ENCODE measurements around the gene LPCAT3. TPM values are rescaled to one million over a fixed set of nuclear protein-coding genes. Genes with fewer than 3 reads are reported as not detected.

The LPCAT3 gene
- total RNA-seq, 3 donors from 2014 or later: 24.4 to 27.6 (median 25.0) TPM

DNA sequence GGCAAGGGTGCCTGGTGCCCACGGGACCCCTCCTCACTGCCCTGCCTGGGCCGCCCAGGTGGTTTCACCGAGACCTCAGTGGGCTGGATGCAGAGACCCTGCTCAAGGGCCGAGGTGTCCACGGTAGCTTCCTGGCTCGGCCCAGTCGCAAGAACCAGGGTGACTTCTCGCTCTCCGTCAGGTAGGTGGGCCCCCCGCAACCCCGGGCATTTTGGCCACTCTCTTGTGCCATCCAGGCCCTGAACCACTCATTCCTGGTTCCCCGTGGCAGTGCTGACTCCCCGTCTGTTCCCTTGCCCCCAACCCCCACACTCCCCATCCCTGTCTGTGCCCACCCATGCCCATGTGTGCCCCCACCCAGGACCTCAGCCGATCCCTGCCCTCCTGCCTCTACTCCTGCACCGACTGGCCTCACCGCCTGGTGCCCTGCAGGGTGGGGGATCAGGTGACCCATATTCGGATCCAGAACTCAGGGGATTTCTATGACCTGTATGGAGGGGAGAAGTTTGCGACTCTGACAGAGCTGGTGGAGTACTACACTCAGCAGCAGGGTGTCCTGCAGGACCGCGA lies 66.6 kb downstream of the LPCAT3 start:
- H3K36me3 Mint-ChIP-seq (ENCODE audit: insufficient read depth): peaks cover 33% of the 10 kb centered on the region
- peak; percentile 13 to 20 for ATAC-seq

DNA sequence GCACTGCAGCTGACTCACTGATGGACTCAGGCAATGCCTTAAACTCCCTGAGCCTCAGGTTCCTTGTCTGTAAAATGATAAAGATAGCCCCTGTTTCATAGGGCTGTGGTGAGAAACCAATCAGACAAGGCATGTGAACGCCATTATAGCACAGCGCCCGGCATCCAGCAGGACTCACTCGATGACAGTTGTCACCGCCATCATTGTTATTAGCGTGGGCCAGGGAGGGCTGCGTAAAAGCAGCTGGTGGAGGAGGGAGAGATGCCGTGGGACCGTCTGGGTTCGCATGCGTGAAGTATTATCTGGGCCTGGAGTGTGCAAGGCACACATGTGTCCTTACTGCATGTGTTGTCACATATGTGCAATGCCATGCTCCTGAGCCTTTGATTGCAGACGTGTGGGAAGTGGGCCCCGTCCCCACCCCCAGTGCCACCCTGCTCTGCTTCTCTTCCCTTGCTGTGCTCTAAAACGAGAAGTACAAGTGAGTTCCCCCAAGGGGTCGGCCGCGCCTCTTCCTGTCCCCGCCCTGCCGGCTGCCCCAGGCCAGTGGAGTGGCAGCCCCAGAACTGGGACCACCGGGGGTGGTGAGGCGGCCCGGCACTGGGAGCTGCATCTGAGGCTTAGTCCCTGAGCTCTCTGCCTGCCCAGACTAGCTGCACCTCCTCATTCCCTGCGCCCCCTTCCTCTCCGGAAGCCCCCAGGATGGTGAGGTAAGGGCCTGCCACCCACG lies 67.3 kb downstream of the LPCAT3 start, which contains the start of gene PTPN6:
Gene PTPN6 (plus strand): TSS at position 546 of the 730 bp plus-strand sequence. CDS start 157 bp downstream, at position 703.
- no peaks in the 10 kb centered on the region for H3K27me3 Mint-ChIP-seq (ENCODE audit: low read depth)
- peak within 1 kb of the TSS; percentile 95 for H3K4me3 Mint-ChIP-seq
- ATAC-seq (peak; percentile 32 to 39), DNase-seq (peak; percentile 61)
- no peaks in the 10 kb centered on the region for H3K9me3 Mint-ChIP-seq
- H3K4me1 Mint-ChIP-seq (ENCODE audit: low read depth): peaks cover 71% of the 10 kb centered on the region
- H3K36me3 Mint-ChIP-seq (ENCODE audit: insufficient read depth): peaks cover 27% of the 10 kb centered on the region

More for the DNA sequence above, 66.6 kb downstream of the LPCAT3 start:
- no peaks in the 10 kb centered on the region for H3K9me3 Mint-ChIP-seq
- peak; percentile 26 for DNase-seq
- H3K4me3 Mint-ChIP-seq: peak overlapping the region; percentile 95
- H3K4me1 Mint-ChIP-seq (ENCODE audit: low read depth): peaks cover 71% of the 10 kb centered on the region
- H3K27me3 Mint-ChIP-seq (ENCODE audit: low read depth): no peaks in the 10 kb centered on the region

DNA sequence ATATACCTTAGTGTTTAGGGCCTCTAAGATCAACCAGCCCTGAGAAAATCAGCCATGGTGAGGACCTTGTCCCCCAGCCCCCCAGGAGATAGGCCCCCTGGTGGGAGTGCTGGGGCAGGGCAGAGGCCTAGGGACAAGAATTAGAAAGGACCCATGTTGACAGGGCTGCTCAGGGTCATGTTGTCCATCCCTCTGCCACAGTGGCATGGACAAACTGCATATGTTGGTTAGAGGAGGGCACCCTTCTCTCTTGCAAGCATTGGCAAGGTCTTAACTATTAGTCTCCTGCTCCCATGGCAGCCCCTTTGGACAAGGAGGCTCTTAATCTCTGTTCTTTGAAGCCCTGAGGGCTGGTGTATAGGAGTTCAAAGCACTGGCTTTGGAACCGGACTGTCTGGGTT lies 67.9 kb downstream of the LPCAT3 start:
- Mint-ChIP-seq H3K4me1 (ENCODE audit: low read depth) (peaks cover 71% of the 10 kb centered on the region), H3K4me3 (peak overlapping the region; percentile 95), H3K36me3 (ENCODE audit: insufficient read depth) (peaks cover 22% of the 10 kb centered on the region), H3K9me3 (no peaks in the 10 kb centered on the region), H3K27me3 (ENCODE audit: low read depth) (no peaks in the 10 kb centered on the region)
- ATAC-seq: no peak
- peak; percentile 21 for DNase-seq

DNA sequence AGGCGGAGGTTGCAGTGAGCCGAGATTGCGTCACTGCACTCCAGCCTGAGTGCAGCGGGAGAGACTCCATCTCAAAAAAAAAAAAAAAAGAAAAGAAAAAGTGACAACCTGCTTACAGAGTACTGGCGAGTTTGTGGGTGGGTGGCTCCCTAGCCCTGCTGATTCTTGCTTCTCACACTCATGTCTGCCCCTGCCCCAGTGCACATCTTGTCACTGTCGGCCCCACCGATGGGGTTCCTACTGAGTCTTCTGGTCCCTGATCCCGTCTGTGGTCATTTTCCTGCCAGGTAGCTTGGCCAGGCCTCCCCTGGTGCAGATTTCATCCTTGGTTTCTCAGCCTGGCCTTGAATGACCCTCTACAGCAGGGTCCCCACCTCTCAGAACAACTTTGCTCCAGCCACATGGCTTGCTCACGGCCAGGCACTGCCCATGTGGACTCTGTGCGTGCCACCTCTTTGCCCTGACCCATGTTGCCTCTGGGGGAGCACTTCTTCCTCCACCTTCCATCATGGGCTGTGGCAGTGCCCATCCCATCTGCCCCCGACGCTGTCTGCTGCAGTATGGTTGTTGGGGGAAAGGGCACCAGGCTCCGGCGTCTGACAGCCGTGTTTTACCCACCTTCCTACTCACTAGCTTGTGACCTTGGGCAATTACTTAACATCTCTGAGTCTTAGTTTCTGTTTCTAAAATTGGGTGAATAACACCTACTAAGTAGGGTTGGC lies 69.2 kb downstream of the LPCAT3 start:
- Mint-ChIP-seq H3K4me1 (ENCODE audit: low read depth) (peaks cover 70% of the 10 kb centered on the region), H3K27me3 (ENCODE audit: low read depth) (no peaks in the 10 kb centered on the region), H3K36me3 (ENCODE audit: insufficient read depth) (peaks cover 15% of the 10 kb centered on the region), H3K9me3 (no peaks in the 10 kb centered on the region), H3K4me3 (peak overlapping the region; percentile 95)
- peak; percentile 43 for DNase-seq
- peak; percentile 1 to 2 for ATAC-seq

DNA sequence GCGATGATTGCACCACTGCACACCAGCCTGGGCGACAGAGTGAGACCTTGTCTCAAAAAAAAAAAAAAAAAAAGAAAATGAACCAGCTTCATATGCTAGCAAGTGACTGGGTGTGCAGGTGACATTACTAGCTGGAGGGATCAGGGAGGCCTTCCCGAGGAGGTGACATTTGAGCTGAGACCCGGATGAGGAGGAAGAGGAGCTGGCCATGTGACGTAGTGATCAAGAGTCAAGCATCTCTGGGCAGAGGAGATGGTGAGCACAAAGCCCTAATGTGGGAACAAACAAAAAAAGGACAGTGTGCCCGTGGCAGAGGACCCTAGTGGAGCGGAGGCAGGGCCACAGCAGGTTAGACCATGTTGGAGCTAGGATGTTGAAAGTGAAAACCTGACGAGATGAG lies 70.7 kb downstream of the LPCAT3 start:
- H3K4me1 Mint-ChIP-seq (ENCODE audit: low read depth): peaks cover 79% of the 10 kb centered on the region
- no peaks in the 10 kb centered on the region for H3K27me3 Mint-ChIP-seq (ENCODE audit: low read depth)
- DNase-seq: no peak
- no peak for ATAC-seq
- H3K36me3 Mint-ChIP-seq (ENCODE audit: insufficient read depth): peaks cover 8% of the 10 kb centered on the region
- H3K4me3 Mint-ChIP-seq: peak overlapping the region; percentile 48
- no peaks in the 10 kb centered on the region for H3K9me3 Mint-ChIP-seq

DNA sequence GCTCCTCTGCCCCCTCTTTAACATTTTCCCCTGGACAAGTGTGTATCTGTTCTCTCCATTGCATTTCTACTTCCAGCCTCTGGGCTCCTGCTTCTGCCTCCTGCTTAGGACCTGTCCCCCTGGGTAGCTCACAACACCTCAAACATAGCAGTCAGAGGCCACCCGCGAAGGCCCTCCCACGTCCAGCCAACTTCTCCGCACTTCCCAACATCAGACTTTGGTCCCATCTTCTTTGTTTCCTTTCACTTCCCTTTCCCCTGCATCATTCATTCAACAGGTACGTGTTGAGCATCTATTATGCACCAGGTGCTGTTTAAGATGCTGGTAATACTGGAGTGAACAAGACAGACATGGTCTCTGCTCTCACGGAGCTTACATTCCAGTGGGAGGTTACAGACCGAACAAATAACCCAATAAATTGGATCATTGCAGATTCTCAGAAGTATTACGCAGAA lies 71.3 kb downstream of the LPCAT3 start:
- H3K4me3 Mint-ChIP-seq: peak overlapping the region; percentile 94
- H3K27me3 Mint-ChIP-seq (ENCODE audit: low read depth): no peaks in the 10 kb centered on the region
- peaks cover 83% of the 10 kb centered on the region for H3K4me1 Mint-ChIP-seq (ENCODE audit: low read depth)
- H3K9me3 Mint-ChIP-seq: no peaks in the 10 kb centered on the region
- ATAC-seq: no peak
- DNase-seq: no peak
- H3K36me3 Mint-ChIP-seq (ENCODE audit: insufficient read depth): peaks cover 2% of the 10 kb centered on the region

DNA sequence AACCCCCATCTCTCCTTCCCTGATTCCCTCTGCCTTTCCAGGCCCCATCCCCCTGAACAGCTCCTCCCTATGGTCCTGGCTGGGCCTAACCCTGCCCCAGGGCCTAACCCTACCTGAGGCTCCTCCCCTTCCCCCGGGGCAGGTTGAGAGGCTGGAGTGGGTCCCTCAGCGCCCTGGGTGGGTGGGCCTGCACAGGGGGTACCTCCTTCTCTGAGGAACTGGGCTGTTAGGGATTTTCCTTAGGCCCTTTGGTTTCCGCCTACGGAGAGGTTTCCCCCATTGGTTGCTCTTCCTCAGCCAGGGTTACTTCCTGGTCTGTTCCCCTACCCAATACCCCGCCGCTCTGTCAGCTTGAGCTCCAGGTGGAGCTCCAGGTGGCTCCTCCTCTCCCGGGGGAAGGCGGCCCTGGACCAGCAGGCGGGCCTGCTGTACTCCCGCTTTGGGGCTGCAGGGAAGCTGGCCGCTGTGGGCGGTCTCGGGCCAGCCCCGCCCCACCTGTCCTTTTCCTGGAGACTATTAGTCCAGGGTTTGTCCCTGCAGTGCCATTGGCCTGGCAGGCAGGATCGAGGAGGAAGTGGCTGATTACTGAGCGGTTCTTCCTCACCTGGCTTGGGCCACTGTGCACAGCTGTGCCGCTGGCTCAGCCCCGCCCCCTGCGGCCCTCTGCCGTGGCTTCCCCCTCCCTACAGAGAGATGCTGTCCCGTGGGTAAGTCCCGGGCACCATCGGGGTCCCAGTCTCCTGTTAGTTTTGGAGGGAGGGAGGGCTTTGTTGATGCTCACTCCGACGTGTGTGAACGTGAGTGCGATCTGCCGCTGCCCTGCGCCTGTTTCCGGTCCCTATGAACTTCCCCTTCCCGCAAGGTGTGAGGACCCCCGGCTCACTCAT lies 72.0 kb downstream of the LPCAT3 start:
- DNase-seq (peak; percentile 38), ATAC-seq (no peak)
- peaks cover 83% of the 10 kb centered on the region for H3K4me1 Mint-ChIP-seq (ENCODE audit: low read depth)
- H3K4me3 Mint-ChIP-seq: peak overlapping the region; percentile 94
- H3K9me3 Mint-ChIP-seq: no peaks in the 10 kb centered on the region
- no peaks in the 10 kb centered on the region for H3K27me3 Mint-ChIP-seq (ENCODE audit: low read depth)
- H3K36me3 Mint-ChIP-seq (ENCODE audit: insufficient read depth): no peaks in the 10 kb centered on the region

DNA sequence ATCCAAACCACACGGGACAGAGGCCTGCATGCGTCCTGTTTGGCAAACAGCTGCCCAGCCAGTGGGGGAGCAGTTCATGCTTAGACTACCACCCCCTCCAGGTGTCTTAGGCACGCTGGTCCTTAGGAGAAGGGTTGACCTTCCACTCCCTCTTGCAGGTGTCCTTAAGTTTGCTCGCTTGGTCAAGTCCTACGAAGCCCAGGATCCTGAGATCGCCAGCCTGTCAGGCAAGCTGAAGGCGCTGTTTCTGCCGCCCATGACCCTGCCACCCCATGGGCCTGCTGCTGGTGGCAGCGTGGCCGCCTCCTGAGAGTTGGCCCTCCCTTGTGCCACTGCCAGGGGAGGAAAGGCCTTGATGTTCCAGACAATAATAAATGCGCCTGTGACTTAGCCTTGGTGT lies 72.7 kb downstream of the LPCAT3 start:
- no peaks in the 10 kb centered on the region for H3K27me3 Mint-ChIP-seq (ENCODE audit: low read depth)
- peak overlapping the region; percentile 94 for H3K4me3 Mint-ChIP-seq
- H3K4me1 Mint-ChIP-seq (ENCODE audit: low read depth): peaks cover 78% of the 10 kb centered on the region
- no peaks in the 10 kb centered on the region for H3K9me3 Mint-ChIP-seq
- ATAC-seq (no peak), DNase-seq (no peak)
- H3K36me3 Mint-ChIP-seq (ENCODE audit: insufficient read depth): no peaks in the 10 kb centered on the region

DNA sequence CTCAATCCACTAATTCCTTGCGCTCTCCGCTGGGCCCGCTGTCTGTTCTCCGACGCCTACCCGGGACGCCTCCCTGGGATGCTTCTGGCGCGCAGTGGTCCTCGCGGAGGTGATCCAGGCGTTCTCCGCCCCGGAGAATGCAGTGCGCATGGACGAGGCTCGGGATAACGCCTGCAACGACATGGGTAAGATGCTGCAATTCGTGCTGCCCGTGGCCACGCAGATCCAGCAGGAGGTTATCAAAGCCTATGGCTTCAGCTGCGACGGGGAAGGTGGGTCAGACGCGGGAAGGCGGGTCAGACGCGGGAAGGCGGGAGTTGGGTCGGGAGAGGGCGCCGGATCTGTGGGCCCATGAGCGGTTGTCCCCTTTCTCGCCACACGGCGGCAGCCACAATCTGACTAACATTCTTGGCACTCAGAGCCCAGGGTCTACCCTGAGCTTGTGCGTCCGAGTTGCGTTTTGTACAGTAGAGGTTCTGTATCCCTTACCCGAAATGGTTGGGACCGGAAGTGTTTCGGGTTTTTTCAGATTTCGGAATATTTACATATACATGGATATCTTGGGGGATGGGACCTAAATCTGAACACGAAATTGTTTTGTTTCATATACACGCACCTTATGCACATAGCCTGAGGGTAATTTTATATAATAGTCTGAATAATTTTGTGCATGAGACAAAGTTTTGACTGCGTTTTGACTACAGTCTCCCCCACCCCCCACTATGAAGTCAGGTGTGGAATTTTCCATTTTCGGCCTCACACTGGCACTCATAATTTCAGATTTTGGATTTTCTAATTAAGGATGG lies 73.7 kb downstream of the LPCAT3 start:
- Mint-ChIP-seq H3K27me3 (ENCODE audit: low read depth) (no peaks in the 10 kb centered on the region), H3K4me3 (peak overlapping the region; percentile 94), H3K4me1 (ENCODE audit: low read depth) (peaks cover 72% of the 10 kb centered on the region), H3K36me3 (ENCODE audit: insufficient read depth) (peaks cover 2% of the 10 kb centered on the region), H3K9me3 (no peaks in the 10 kb centered on the region)
- ATAC-seq (peak; percentile 51 to 55), DNase-seq (peak; percentile 80)

DNA sequence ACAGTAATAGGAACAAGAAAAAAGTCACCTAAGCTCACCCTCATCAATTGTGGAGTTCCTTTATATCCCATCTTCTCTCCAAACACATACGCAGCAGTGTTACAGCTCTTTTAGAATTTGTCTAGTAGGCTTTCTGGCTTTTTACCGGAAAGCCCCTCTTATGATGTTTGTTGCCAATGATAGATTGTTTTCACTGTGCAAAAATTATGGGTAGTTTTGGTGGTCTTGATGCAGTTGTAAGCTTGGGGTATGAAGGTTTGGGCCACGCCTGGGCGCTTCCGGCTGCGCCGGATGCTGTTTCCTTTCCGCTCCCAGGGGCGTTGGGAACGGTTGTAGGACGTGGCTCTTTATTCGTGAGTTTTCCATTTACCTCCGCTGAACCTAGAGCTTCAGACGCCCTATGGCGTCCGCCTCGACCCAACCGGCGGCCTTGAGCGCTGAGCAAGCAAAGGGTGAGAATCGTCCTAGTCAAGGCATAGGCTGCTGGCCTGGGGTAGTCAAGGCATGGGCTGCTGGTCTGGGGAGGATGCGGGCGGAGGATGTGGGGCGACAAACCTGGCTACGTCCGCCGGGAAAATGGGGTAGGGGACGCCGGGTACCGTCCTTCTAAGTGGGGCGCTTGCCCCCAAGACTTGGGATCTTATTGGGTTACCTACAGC lies 74.4 kb downstream of the LPCAT3 start, which contains the start of the genes C12orf57 and RNU7-1:
Gene C12orf57 (plus strand): TSS at position 301 of the 659 bp plus-strand sequence. CDS start 100 bp downstream, at position 401.
Gene RNU7-1 (plus strand): TSS at position 95 of the 659 bp plus-strand sequence.
- peak; percentile 74 for ATAC-seq
- H3K9me3 Mint-ChIP-seq: no peaks in the 10 kb centered on the region
- peaks cover 70% of the 10 kb centered on the region for H3K4me1 Mint-ChIP-seq (ENCODE audit: low read depth)
- H3K4me3 Mint-ChIP-seq: peak within 1 kb of the TSS; percentile 94
- no peaks in the 10 kb centered on the region for H3K27me3 Mint-ChIP-seq (ENCODE audit: low read depth)
- H3K36me3 Mint-ChIP-seq (ENCODE audit: insufficient read depth): peaks cover 2% of the 10 kb centered on the region
- DNase-seq: peak; percentile 45

DNA sequence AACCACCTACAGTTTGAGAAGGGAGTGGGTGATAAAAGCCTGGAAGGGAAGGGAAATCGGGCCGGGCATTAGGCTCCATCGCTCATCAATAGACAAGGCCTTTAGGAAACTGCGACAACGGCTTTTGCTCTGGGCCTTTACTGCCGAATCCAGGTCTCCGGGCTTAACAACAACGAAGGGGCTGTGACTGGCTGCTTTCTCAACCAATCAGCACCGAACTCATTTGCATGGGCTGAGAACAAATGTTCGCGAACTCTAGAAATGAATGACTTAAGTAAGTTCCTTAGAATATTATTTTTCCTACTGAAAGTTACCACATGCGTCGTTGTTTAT lies 74.9 kb downstream of the LPCAT3 start:
- ATAC-seq (peak; percentile 42 to 44), DNase-seq (peak; percentile 66)
- H3K4me1 Mint-ChIP-seq (ENCODE audit: low read depth): peaks cover 66% of the 10 kb centered on the region
- H3K9me3 Mint-ChIP-seq: no peaks in the 10 kb centered on the region
- H3K4me3 Mint-ChIP-seq: peak overlapping the region; percentile 94
- no peaks in the 10 kb centered on the region for H3K27me3 Mint-ChIP-seq (ENCODE audit: low read depth)
- H3K36me3 Mint-ChIP-seq (ENCODE audit: insufficient read depth): peaks cover 2% of the 10 kb centered on the region

DNA sequence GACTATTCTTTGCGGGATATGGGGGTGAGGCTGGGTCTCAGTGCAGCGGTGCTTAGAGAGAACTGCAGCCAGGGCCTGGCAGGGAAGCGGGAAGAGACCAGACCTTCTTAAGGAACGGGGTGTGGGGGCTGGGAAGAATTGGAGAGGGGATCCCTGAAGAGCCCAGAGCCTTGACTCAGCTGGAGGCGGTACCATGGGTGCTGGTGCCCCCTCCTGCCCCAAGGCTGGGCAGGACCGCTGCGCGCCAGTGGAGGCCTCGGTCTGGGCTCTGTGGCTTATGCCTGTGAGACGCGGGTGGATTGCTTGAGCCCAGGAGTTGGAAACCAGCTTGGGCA lies 76.0 kb downstream of the LPCAT3 start:
- H3K27me3 Mint-ChIP-seq (ENCODE audit: low read depth): no peaks in the 10 kb centered on the region
- peaks cover 4% of the 10 kb centered on the region for H3K36me3 Mint-ChIP-seq (ENCODE audit: insufficient read depth)
- DNase-seq: no peak
- H3K9me3 Mint-ChIP-seq: no peaks in the 10 kb centered on the region
- peaks cover 58% of the 10 kb centered on the region for H3K4me1 Mint-ChIP-seq (ENCODE audit: low read depth)
- no peak for ATAC-seq
- no peak overlapping the region for H3K4me3 Mint-ChIP-seq

DNA sequence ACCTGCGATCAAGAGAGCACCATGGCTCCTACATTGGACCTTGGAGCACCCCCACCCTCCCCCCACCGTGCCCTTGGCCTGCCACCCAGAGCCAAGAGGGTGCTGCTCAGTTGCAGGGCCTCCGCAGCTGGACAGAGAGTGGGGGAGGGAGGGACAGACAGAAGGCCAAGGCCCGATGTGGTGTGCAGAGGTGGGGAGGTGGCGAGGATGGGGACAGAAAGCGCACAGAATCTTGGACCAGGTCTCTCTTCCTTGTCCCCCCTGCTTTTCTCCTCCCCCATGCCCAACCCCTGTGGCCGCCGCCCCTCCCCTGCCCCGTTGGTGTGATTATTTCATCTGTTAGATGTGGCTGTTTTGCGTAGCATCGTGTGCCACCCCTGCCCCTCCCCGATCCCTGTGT lies 76.5 kb downstream of the LPCAT3 start:
- ATAC-seq (no peak), DNase-seq (no peak)
- H3K36me3 Mint-ChIP-seq (ENCODE audit: insufficient read depth): peaks cover 4% of the 10 kb centered on the region
- H3K4me3 Mint-ChIP-seq: no peak overlapping the region
- H3K4me1 Mint-ChIP-seq (ENCODE audit: low read depth): peaks cover 55% of the 10 kb centered on the region
- no peaks in the 10 kb centered on the region for H3K27me3 Mint-ChIP-seq (ENCODE audit: low read depth)
- no peaks in the 10 kb centered on the region for H3K9me3 Mint-ChIP-seq
